Heart left ventricle (tissue), 13 donors: ENCODE data around the gene ADAMTSL5.

ENCODE experiments used
- CTCF ChIP-seq, 12 donors: fragments of 200-600 bp; sonication (generic) in 4 of 12; IDR thresholded peaks; one replicate each; pipeline versions ENCODE4 v1.5.0 to v1.8.0; 2018 to 2022; ENCODE audit warnings: antibody characterized with exemption in 12 of 12, mild to moderate bottlenecking in 5 of 12
- POLR2A ChIP-seq, 2 donors: fragments of 450-650 bp; IDR thresholded peaks; one replicate each; pipeline ENCODE4 v1.6.1; 2017; ENCODE audit warnings: antibody characterized with exemption in 2 of 2, mild to moderate bottlenecking in 2 of 2, moderate library complexity in 2 of 2
- donor health status: ischemic (EF 13 %, LVEDD 7.1; RV severe dilation, severe dysfunction).
- donor health status: DM: no; HTN: yes; CAD: no.
- donor health status: DM: no; HTN: no; CAD: no.
- donor health status: ischemic (EF 25% LVEDD 6.9; RV normal size, moderate dysfunction).
- donor health status: ischemic (EF 25% LVEDD 5.7; RV mildly dilated, moderate dysfunction).
- donor health status: ischemic (EF 35%, LVEDD 5.7; RV mildly dilated, moderate dysfunction).
- donor health status: nonischemic (EF 11% LVEDD 7.7; RV severe dilation, severe dysfunction).
- donor health status: DM: yes; HTN: yes; CAD: no.
- donor health status: PGD.
- donor health status: ischemic (EF 29% LVEDD 5.4; RV normal size, mild dysfunction).
- donor health status: nonischemic (EF 23%, LVEDD 6.1; RV moderate dilation, normal function).

- TF ChIP-seq POLR2A (IDR thresholded peaks at IDR 0.05): no peak
- TF ChIP-seq CTCF (IDR thresholded peaks at IDR 0.05): no peak
Observed at GRCh38 chr19:1508507-1508856, 4.3 kb downstream of the ADAMTSL5 start.
